OCI-LY7 (cell line): ENCODE data around the gene UEVLD. TPM values are rescaled to one million over a fixed set of nuclear protein-coding genes. Genes with fewer than 3 reads are reported as not detected.
A peak's percentile ranks its signal among the peaks of the same experiment; 100 is the strongest.

Source experiments
- BruUV-seq: library from RNA; stranded (reverse); fragments of 400-500 nt; replicated peaks from 2 replicates; lab custom pipeline; 2021; lab: Mats Ljungman, UMichigan
- CTCF ChIA-PET: fragments of 300-600 bp; sonication (Branson Sonifier 250); formaldehyde crosslinking; loops from one replicate; lab custom pipeline; 2022; ENCODE audit warnings: antibody characterized with exemption; ENCODE audit not compliant: unreplicated experiment; lab: Charles Lee
- POLR2A ChIA-PET: fragments of 300-600 bp; sonication (Branson Sonifier 250); formaldehyde crosslinking; loops from one replicate; lab custom pipeline; 2022; ENCODE audit warnings: antibody characterized with exemption; lab: Charles Lee
- DNase-seq: peaks from one replicate; pipeline ENCODE4 v3.0.0-alpha.2; 2015; ENCODE audit warnings: low spot score
- H2AFZ ChIP-seq: fragments of 200-600 bp; sonication (generic), shearing (Covaris generic); 2 replicates; pipeline ENCODE4 v1.6.1; 2014; ENCODE audit warnings: mild to moderate bottlenecking, antibody characterized with exemption, low read length, moderate library complexity
- H3K27ac ChIP-seq: fragments of 200-600 bp; sonication (generic); 2 replicates; pipeline ENCODE4 v1.5.1; 2014; ENCODE audit warnings: mixed run types, low read depth, mild to moderate bottlenecking, moderate library complexity, low read length, inconsistent platforms; ENCODE audit not compliant: poor library complexity, severe bottlenecking
- H3K36me3 ChIP-seq: fragments of 200-600 bp; sonication (generic); 2 replicates; pipeline ENCODE4 v1.6.1; 2014; ENCODE audit warnings: mild to moderate bottlenecking, antibody characterized with exemption, low read length, moderate library complexity, mixed read lengths; ENCODE audit not compliant: insufficient read depth
- H3K4me1 ChIP-seq: fragments of 200-600 bp; sonication (generic); 2 replicates; pipeline ENCODE4 v1.5.1; 2014; ENCODE audit warnings: mild to moderate bottlenecking, low read length; ENCODE audit not compliant: insufficient read depth, poor library complexity, severe bottlenecking
- H3K4me2 ChIP-seq: fragments of 200-600 bp; sonication (generic); 2 replicates; pipeline ENCODE4 v1.6.1; 2014; ENCODE audit warnings: mild to moderate bottlenecking, low read length
- H3K4me3 ChIP-seq: fragments of 200-600 bp; sonication (generic); 2 replicates; pipeline ENCODE4 v1.5.1; 2014; ENCODE audit warnings: mild to moderate bottlenecking, low read depth, low read length; ENCODE audit not compliant: poor library complexity, severe bottlenecking
- H3K79me2 ChIP-seq: fragments of 200-600 bp; sonication (generic); 2 replicates; pipeline ENCODE4 v1.6.1; 2016; ENCODE audit warnings: low read depth, mild to moderate bottlenecking, low read length, moderate library complexity, mixed read lengths; ENCODE audit not compliant: insufficient read depth
- H3K9me2 ChIP-seq: fragments of 200-600 bp; sonication (generic); 2 replicates; pipeline ENCODE4 v1.6.1; 2016; ENCODE audit warnings: mild to moderate bottlenecking, low read length, mixed read lengths; ENCODE audit not compliant: insufficient read depth
- H3K9me3 ChIP-seq: fragments of 200-600 bp; sonication (generic); 2 replicates; pipeline ENCODE4 v1.6.1; 2014; ENCODE audit warnings: mild to moderate bottlenecking, mixed run types, low read length, mixed read lengths
- H4K20me1 ChIP-seq: fragments of 200-600 bp; sonication (generic); 2 replicates; pipeline ENCODE4 v1.6.1; 2014; ENCODE audit warnings: mild to moderate bottlenecking, antibody characterized with exemption, low read length, moderate library complexity, mixed read lengths; ENCODE audit not compliant: insufficient read depth
- EZH2phosphoT487 ChIP-seq: fragments of 200-600 bp; sonication (generic); IDR thresholded peaks from 2 replicates; pipeline ENCODE4 v1.6.1; 2018; ENCODE audit warnings: low read depth, borderline replicate concordance, mild to moderate bottlenecking, mixed run types, antibody characterized with exemption, low read length, moderate library complexity, mixed read lengths
- intact Hi-C: fragments of 100-400 bp; cut with micrococcal nuclease; formaldehyde crosslinking; loops from one replicate; pipeline ENCODE4 v1.10.0; 2022; ENCODE audit not compliant: unreplicated experiment
- total RNA-seq, 2 experiments: library from RNA; depleted of rRNA in 1 of 2; stranded (reverse); fragments of >200 nt in 1 of 2; shearing (Covaris generic) in 1 of 2; gene quantifications; 2 replicates each; pipeline ENCODE4 v1.2.3, GENCODE V29; 2014 to 2022
- TF ChIP-seq, protein P1 (sequence below): fragments of 200-600 bp; sonication (generic); conservative IDR thresholded peaks from 2 replicates; pipeline ENCODE4 v1.5.1; 2014; ENCODE audit warnings: mild to moderate bottlenecking, antibody characterized with exemption, low read length, moderate library complexity, mixed read lengths

UEVLD gene
- total RNA-seq, 2 experiments from 2014 or later: 1.5 to 3.5 TPM

DNA sequence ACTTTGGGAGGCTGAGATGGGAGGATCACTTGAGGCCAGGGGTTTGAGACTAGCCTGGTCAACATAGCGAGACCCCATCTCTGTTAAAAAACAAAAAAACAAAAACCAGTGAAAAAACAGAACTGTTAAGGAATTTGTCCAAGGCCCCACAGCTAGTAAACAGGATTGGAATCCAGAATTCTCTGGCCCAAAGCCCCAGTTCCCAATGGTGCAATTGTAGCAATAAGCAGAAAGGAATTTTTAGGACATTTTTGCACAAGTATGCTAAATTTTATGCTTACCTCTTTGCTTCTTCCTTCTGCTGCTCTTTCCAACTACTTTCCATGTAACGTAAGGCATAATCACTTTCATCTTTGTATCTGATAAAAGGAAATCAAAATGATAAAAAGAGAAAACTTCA, 22.7 kb upstream of the UEVLD start:
- H3K27ac ChIP-seq: no peak overlapping the region
- H3K36me3 ChIP-seq: peaks cover 76% of the 10 kb centered on the region
- H3K4me2 ChIP-seq: no peak overlapping the region
- no peaks in the 10 kb centered on the region for H3K79me2 ChIP-seq
- H3K9me3 ChIP-seq: no peaks in the 10 kb centered on the region
- H3K9me2 ChIP-seq: no peaks in the 10 kb centered on the region
- CTCF ChIA-PET: no interaction called here
- intact Hi-C loops: no loop called here
- no peak for DNase-seq
- POLR2A ChIA-PET: interaction anchor here (1.0 kb wide), 1 partner anchor 10 kb away, joined by 4 read pairs; no protein-coding TSS in a partner anchor
- no peaks in the 10 kb centered on the region for H3K4me1 ChIP-seq
- H3K4me3 ChIP-seq: no peak overlapping the region
- no peak for TF ChIP-seq EZH2phosphoT487
- TF ChIP-seq, protein P1, sequence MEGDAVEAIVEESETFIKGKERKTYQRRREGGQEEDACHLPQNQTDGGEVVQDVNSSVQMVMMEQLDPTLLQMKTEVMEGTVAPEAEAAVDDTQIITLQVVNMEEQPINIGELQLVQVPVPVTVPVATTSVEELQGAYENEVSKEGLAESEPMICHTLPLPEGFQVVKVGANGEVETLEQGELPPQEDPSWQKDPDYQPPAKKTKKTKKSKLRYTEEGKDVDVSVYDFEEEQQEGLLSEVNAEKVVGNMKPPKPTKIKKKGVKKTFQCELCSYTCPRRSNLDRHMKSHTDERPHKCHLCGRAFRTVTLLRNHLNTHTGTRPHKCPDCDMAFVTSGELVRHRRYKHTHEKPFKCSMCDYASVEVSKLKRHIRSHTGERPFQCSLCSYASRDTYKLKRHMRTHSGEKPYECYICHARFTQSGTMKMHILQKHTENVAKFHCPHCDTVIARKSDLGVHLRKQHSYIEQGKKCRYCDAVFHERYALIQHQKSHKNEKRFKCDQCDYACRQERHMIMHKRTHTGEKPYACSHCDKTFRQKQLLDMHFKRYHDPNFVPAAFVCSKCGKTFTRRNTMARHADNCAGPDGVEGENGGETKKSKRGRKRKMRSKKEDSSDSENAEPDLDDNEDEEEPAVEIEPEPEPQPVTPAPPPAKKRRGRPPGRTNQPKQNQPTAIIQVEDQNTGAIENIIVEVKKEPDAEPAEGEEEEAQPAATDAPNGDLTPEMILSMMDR: no peak
- no TSS peak for BruUV-seq
- peaks cover 7% of the 10 kb centered on the region; the same call in 1 of the 2 replicates for H4K20me1 ChIP-seq
- no peak overlapping the region for H2AFZ ChIP-seq

DNA sequence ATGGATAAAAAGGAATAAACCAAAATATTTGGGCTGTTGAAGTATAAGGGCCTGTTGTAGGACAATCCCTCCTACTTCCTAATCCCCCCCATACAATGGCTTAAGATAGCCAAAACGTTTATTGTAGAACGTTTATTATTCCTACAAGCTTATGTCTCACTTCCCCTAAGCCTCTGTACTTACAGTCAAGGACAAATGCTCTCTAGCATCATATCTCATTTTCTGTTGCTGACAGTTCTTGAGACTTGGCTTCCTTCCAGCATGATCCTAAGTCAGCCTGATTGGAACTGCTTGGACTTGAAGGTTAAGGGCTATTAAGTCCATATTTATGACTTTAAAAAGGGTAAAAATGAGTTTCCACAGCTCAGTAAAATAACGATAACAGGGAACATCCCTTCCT, 19.8 kb upstream of the UEVLD start:
- Histone ChIP-seq H3K9me2 (no peaks in the 10 kb centered on the region), H2AFZ (no peak overlapping the region), H3K9me3 (no peaks in the 10 kb centered on the region), H3K4me2 (no peak overlapping the region), H3K79me2 (no peaks in the 10 kb centered on the region), H4K20me1 (peaks cover 2% of the 10 kb centered on the region; the same call in 1 of the 2 replicates), H3K27ac (no peak overlapping the region), H3K36me3 (peaks cover 47% of the 10 kb centered on the region), H3K4me3 (no peak overlapping the region), H3K4me1 (no peaks in the 10 kb centered on the region)
- no peak for TF ChIP-seq EZH2phosphoT487
- TF ChIP-seq, protein P1: no peak
- ChIA-PET POLR2A (interaction anchor here (1.0 to 1.6 kb wide), 3 partner anchors 9 to 23 kb away, joined by 3 to 4 read pairs (median 3); no protein-coding TSS in a partner anchor), CTCF (no interaction called here)
- TSS peak; percentile 52 for BruUV-seq
- no peak for DNase-seq
- intact Hi-C loops: no loop called here

DNA sequence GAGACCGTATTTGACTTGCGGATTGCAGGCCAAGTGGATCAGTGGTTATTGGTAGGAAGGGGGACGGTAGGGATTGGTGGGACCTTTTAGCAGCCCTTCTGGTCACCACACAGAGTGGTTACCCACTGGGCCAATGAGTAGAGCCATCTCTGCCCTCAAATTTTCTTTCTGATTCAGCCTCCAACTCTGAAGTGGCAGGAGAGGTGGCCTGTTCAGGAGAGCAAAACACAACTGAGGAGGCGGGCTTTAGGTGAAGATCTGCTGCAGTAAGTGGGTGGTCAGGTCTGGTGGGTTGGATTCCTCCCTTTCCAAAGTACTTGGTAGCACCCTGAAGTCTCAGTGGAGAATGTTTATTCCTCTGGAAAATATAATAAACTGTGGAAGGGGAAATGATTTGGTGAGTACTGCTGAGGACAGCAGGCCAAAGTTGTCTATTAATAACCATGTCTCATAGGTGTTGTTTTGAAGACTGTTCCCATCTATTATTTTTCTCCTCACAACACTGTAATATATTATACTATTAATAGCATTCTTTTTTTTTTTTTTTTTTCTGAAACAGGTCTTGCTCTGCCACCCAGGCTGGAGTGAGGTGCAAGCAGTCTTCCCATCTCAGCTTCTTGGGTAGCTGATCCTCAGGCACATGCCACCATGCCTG, 12.5 kb upstream of the UEVLD start:
- Histone ChIP-seq H3K4me3 (no peak overlapping the region), H3K9me3 (no peaks in the 10 kb centered on the region), H3K79me2 (no peaks in the 10 kb centered on the region), H3K36me3 (no peaks in the 10 kb centered on the region), H2AFZ (no peak overlapping the region), H3K4me2 (no peak overlapping the region), H3K4me1 (no peaks in the 10 kb centered on the region), H3K9me2 (no peaks in the 10 kb centered on the region), H3K27ac (no peak overlapping the region), H4K20me1 (no peaks in the 10 kb centered on the region)
- ChIA-PET POLR2A (interaction anchor here (0.9 to 1.7 kb wide), 3 partner anchors 13 to 37 kb away, joined by 3 to 8 read pairs (median 6); partner anchors contain the start of gene UEVLD), CTCF (interaction anchor here (1.0 kb wide), 1 partner anchor 12 kb away, joined by 3 read pairs; no protein-coding TSS in a partner anchor)
- DNase-seq: no peak
- BruUV-seq: no TSS peak
- intact Hi-C loops: no loop called here
- TF ChIP-seq, protein P1: no peak
- no peak for TF ChIP-seq EZH2phosphoT487
